GM18508 (cell line): Measurements from ENCODE around the gene KCNK3.
"Not testable (repeated sequence)": the region's sequence is repeated elsewhere in the genome, so short reads cannot be mapped to it uniquely, and the experiment has no call there.

ENCODE experiments used
- ATAC-seq: cut with Tn5 transposase; IDR thresholded peaks from one replicate; pipeline ENCODE4 v1.9.1; 2021; ENCODE audit warnings: moderate number of reproducible peaks; ENCODE audit not compliant: insufficient read depth, unreplicated experiment

KCNK3 gene

GRCh38 chr2:26660363-26660962 is 32.1 kb upstream of the KCNK3 start:
- ATAC-seq: no peak

GRCh38 chr2:26665296-26665695 is 27.2 kb upstream of the KCNK3 start:
- not testable (repeated sequence) for ATAC-seq

- ATAC-seq: no peak
Observed at GRCh38 chr2:26666671-26667070, 25.9 kb upstream of the KCNK3 start.

- ATAC-seq: no peak
Observed at GRCh38 chr2:26668041-26668440, 24.5 kb upstream of the KCNK3 start.

- no peak for ATAC-seq
Observed at GRCh38 chr2:26668856-26669750, 23.4 kb upstream of the KCNK3 start.

- ATAC-seq: no peak
Observed at GRCh38 chr2:26670171-26670570, 22.4 kb upstream of the KCNK3 start.

GRCh38 chr2:26670931-26671460 is 21.5 kb upstream of the KCNK3 start:
- ATAC-seq: no peak

- no peak for ATAC-seq
Observed at GRCh38 chr2:26671691-26672090, 20.8 kb upstream of the KCNK3 start.

- no peak for ATAC-seq
Observed at GRCh38 chr2:26672112-26672817, 20.3 kb upstream of the KCNK3 start.

- ATAC-seq: no peak
Observed at GRCh38 chr2:26672818-26673393, 19.6 kb upstream of the KCNK3 start.

- ATAC-seq: no peak
Observed at GRCh38 chr2:26674002-26674751, 18.3 kb upstream of the KCNK3 start.

GRCh38 chr2:26674771-26675170 is 17.8 kb upstream of the KCNK3 start:
- ATAC-seq: no peak

- no peak for ATAC-seq
Observed at GRCh38 chr2:26675651-26676255, 16.8 kb upstream of the KCNK3 start.

GRCh38 chr2:26678035-26678434 is 14.5 kb upstream of the KCNK3 start:
- no peak for ATAC-seq

GRCh38 chr2:26679867-26680266 is 12.7 kb upstream of the KCNK3 start:
- ATAC-seq: no peak

GRCh38 chr2:26681656-26682055 is 10.9 kb upstream of the KCNK3 start:
- no peak for ATAC-seq

GRCh38 chr2:26682155-26682554 is 10.4 kb upstream of the KCNK3 start:
- ATAC-seq: no peak

- no peak for ATAC-seq
Observed at GRCh38 chr2:26683583-26683982, 8.9 kb upstream of the KCNK3 start.

- no peak for ATAC-seq
Observed at GRCh38 chr2:26685341-26685740, 7.2 kb upstream of the KCNK3 start.
